Muscle of back (tissue), 11 donors: ENCODE measurements around the gene KLHDC7B. TPM values are rescaled to one million over a fixed set of nuclear protein-coding genes. Genes with fewer than 3 reads are reported as not detected.
A peak's percentile ranks its signal among the peaks of the same experiment; 100 is the strongest.
"Not testable (repeated sequence)": the region's sequence is repeated elsewhere in the genome, so short reads cannot be mapped to it uniquely, and the experiment has no call there.

Source experiments
- DNase-seq, 3 donors: peaks; one replicate each; pipeline versions ENCODE4 v3.0.0 to v3.0.0-alpha.2; 2013
- polyA plus RNA-seq, 10 donors: library from polyadenylated mRNA; unstranded; fragments of 120-200 nt; gene quantifications; one replicate each; pipeline ENCODE4 v1.2.1, GENCODE V29; 2013; ENCODE audit not compliant: insufficient read length in 10 of 10

The KLHDC7B gene
- polyA plus RNA-seq, 10 donors, result 0.18 to 0.19 TPM; not detected in 8

- no peak for DNase-seq
Measured at GRCh38 chr22:50517495-50518260, 28.0 kb upstream of the KLHDC7B start.

GRCh38 chr22:50518606-50519005 is 27.1 kb upstream of the KLHDC7B start:
- DNase-seq, result no peak

- no peak for DNase-seq
Measured at GRCh38 chr22:50519151-50519550, 26.5 kb upstream of the KLHDC7B start.

GRCh38 chr22:50520184-50520583 is 25.5 kb upstream of the KLHDC7B start:
- not testable (repeated sequence) for DNase-seq

GRCh38 chr22:50520826-50521453 is 24.8 kb upstream of the KLHDC7B start:
- no peak for DNase-seq

GRCh38 chr22:50521710-50522109 is 24.0 kb upstream of the KLHDC7B start:
- no peak for DNase-seq

GRCh38 chr22:50522208-50522805 is 23.4 kb upstream of the KLHDC7B start:
- DNase-seq, result no peak

- peak in 1 of 3 donors; percentile 11 for DNase-seq
Measured at GRCh38 chr22:50522806-50523438, 22.8 kb upstream of the KLHDC7B start.

- peak in 1 of 3 donors; percentile 10 for DNase-seq
Measured at GRCh38 chr22:50523458-50523805, 22.3 kb upstream of the KLHDC7B start.

- DNase-seq, result peak in 1 of 3 donors; percentile 27
Measured at GRCh38 chr22:50523806-50524675, 21.7 kb upstream of the KLHDC7B start.

GRCh38 chr22:50524676-50525103 is 21.0 kb upstream of the KLHDC7B start:
- DNase-seq, result no peak

- peak; percentile 98 to 99 (median 98) for DNase-seq
Measured at GRCh38 chr22:50525104-50525857, 20.4 kb upstream of the KLHDC7B start, which contains the start of gene SCO2. SCO2 (minus strand) TSS chr22:50525598; CDS start chr22:50524411, 1,187 bp downstream.

GRCh38 chr22:50525858-50526107 is 19.9 kb upstream of the KLHDC7B start:
- DNase-seq, result peak in 1 of 3 donors; percentile 71

- DNase-seq, result peak in 2 of 3 donors; percentile 85 to 95
Measured at GRCh38 chr22:50526108-50526833, 19.4 kb upstream of the KLHDC7B start.

- peak in 1 of 3 donors; percentile 69 for DNase-seq
Measured at GRCh38 chr22:50526834-50527801, 18.6 kb upstream of the KLHDC7B start.

- DNase-seq, result peak in 1 of 3 donors; percentile 23
Measured at GRCh38 chr22:50527921-50528681, 17.6 kb upstream of the KLHDC7B start.

GRCh38 chr22:50528682-50529415 is 16.9 kb upstream of the KLHDC7B start:
- peak in 1 of 3 donors; percentile 45 for DNase-seq
